Activated T-helper 1 cell treated with anti-CD3 and anti-CD28 coated beads, Interleukin-2, amount 50 U/mL, for 16 hours (primary cell): ENCODE results near the gene OR2AT4.
"Not testable (repeated sequence)": the region's sequence is repeated elsewhere in the genome, so short reads cannot be mapped to it uniquely, and the experiment has no call there.

ENCODE experiments used
- DNase-seq, 2 donors: peaks; one replicate each; pipeline ENCODE4 v3.0.0-alpha.2; 2020; ENCODE audit warnings: low read depth in 1 of 2, low spot score in 1 of 2

OR2AT4 gene

DNA sequence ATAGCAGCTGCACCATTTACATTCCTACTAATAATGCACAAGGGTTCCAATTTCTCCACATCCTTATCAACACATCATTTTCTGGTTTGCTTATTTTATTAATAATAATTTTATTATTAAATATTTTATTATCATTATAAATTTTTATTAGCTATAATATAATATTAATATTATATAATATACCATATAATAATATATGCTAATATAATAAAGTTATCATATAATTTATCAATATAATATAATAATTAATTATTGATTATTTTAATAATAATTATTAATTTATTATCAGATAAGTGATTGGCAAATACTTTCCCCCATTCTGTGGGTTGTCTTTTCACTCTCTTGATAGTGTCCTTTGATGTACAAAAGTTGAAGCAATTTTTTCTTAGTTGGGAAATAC lies 27.7 kb downstream of the OR2AT4 start:
- no peak for DNase-seq

DNA sequence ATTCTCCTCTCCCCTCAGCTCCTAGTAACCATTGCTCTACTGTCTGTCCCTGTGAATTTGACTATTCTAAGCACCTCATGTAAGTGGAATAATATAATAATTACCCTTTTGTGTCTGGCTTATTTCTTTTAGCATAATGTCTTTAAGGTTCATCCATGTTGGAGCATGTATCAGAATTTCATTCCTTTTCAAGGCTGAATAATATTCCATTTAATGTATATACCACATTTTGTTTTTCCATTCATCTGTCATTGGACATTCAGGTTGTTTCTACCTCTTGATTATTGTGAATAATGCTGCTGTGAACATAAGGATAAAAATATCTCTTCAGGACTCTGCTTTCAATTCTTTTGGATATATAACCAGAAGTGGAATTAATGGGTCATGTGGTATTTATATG lies 28.1 kb downstream of the OR2AT4 start:
- no peak for DNase-seq

DNA sequence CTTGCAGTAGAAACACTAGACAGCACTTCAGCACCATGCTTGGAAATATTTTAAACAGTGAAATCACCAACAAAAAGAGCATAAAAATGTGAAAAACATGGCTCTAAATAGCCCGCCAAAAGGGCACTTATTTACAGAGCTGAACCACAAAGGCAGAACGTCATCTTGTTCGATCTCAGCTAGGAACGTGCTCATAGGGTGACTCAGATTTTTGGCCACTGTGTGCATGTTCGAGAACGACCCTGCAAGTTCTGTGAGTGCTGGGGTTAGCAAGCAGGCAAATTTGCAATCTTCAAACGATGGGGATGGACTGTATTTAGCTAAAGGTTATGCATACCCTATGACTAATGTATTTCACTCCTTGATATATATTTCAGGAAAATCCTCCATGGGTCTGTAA lies 30.6 kb downstream of the OR2AT4 start:
- no peak for DNase-seq

DNA sequence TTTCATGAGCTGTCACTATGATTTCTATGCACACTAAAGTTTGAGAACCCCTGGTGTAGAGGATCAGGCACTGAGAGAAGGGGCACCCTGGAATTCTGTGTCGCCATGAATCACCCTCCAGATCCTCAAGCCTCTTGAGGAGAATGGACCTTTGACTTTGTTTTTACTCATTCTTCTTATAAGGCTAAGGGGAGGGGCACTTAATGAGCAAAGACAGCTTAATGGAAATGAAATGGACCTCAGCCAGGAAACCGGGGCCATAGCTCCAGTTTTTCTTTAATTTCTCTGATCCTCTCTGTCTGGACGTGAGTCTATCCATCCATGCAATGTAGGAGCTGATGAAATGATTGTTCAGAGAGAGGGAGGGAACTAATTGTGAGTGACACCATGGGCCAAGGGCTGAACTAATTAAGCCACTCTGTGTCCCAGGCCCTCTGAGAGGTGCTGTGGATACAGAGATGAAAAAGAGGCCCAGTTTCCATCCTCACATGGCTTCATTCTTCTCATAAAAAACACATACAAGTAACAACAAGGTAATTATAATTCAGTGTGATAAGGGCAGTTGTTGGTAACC lies 32.8 kb downstream of the OR2AT4 start:
- no peak for DNase-seq

DNA sequence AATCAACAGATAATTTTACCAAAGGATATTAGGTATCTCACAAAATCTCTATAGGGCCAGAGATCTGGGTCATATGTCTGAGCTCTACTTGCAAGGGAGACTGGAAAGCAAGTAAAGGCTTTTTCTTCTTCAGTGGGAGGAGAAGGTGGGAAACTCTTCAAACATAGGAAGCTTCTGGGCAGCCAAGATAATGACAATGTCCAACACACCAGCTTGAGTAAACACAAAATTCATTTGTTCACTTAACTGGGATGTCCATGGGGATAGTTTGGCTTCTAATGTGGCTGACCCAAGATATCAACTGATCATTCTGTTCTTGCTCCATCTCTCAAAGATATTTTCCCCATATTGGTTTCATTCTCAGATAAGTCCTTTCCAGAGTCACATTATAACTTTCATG lies 37.4 kb downstream of the OR2AT4 start:
- no peak for DNase-seq

DNA sequence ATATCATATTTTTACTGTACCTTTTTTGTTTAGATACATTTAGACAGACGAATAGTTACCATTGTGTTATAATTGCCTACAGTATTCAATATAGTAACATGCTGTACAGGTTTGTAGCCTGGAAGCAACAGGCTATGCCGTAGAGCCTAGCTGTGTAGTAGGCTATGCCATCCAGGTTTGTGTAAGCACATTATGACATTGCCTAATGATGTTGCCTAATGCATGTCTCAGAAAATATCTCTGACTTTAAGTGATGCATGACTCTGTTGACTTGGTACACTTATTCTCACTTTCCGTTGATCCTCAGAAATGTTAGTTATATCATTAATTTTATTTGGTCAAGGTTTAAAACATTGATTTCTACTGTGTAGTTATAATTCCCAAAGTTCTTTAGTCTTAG lies 39.9 kb downstream of the OR2AT4 start:
- DNase-seq, result no peak

DNA sequence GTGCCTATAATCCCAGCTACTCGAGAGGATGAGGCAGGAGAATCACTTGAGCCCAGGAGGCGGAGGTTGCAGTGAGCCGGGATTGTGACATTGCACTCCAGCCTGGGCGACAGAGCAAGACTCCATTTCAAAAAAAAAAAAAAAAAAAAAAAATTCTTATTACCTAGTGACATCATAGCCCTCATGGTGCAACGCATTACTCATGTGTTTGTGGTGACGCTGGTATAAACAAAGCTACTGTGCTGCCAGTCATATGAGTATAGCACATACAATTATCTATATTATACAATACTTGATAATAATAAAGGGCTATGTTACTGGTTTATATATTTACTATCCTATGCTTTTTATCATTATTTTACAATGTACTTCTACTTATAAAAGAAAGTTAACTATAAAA lies 41.2 kb downstream of the OR2AT4 start:
- DNase-seq, result no peak

DNA sequence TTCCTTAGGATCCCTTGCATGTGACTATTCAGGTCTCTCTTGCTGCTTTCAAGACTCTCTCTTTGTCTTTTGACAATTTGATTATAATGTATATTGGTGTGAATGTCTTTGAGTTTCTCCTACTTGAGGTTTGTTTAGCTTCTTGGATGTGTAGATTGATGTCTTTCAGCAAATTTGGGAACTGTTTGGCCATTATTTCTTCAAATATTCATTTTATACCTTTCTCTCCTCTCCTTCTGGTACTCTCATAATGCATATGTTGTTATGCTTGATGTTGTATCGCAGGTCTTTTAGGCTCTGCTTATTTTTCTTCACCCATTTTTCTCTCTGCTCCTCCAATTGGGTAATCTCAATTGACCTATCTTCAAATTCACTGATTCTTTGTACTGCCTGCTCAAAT lies 44.2 kb downstream of the OR2AT4 start:
- DNase-seq, result no peak

DNA sequence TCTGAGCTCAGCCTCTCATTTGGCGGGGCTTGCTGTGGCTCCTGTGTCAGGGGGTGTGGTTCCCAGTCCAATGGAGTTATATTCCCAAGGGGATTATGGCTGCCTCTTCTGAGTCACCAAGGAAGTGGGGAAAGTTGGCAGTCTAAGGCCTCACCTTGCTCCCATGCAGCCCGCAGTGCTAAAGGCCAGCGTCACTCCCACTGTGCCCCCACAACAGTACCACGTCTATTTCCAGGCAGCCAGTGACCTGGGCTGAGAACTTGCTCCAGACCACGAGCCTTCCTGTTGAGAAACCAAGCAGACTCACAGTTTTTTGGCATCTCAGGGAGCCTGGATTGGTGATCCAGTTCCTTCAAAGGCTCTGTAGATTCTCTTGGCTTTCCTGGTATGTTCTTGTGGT lies 45.6 kb downstream of the OR2AT4 start:
- DNase-seq, result no peak

DNA sequence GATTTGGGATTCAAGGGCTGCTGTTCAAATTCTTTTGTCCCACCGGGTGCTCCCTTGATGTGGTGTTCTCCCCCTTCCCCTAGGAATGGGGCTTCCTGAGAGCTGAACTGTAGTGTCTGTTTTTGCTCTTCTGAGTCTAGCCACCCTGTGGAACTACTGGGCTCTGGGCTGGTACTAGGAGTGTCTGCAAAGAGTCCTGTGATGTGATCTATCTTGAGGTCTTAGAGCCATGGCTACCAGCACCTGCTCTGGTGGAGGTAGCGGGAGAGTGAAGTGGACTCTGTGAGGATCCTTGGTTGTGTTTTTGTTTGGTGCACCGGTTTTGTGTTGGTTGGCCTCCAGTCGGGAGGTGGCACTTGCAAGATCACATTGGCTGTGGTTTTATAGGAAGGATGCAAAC lies 46.2 kb downstream of the OR2AT4 start:
- no peak for DNase-seq

DNA sequence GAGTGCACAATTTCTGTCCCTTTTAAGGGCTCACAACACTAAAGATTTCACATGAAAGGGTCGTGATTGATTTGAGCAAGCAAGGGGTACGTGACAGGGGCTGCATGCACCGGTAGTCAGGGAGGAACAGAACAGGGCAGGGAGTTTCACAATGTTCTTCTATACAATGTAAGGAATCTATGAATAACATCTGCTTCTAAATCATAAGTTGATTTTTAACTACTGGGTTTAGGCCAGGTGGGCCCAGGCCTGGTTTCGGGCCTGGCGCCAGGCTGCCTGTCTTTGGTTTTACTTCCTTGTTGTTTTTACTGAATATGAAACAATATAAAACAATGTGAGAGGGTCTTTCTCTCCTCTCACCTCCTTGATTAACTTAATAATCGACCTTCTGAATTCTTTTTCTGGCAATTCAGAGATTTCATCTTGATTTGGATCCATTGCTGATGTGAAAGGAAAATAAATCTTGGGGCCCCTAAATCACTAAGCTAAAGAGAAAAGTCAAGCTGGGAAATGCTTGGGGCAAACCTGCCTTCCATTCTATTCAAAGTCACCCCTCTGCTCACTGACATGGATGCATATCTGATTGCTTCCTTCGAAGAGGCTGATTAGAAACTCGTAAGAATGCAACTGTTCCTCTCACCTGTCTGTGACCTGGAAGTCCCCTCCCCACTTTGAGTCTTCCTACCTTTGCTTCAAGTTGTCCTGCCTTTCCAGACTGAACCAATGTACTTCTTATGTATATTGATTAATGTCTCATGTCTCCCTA lies 47.0 kb downstream of the OR2AT4 start:
- DNase-seq, result not testable (repeated sequence)

DNA sequence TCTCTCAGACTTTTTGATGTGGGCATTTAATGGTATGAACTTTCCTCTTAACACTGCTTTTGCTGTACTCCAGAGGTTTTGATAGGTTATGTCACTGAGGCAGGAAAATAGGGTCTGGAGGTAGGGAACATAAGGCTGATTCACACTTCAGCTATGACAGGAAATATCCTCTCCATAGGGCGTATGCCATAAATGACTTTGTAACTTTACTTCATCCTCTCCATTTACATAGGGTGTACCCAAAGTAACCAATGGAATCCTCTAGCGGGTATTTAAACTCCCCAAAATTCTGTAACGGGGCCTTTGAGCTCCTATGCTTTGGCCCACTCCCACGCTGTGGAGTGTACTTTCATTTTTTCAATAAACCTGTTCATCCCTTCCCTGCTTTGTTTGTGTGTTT lies 49.5 kb downstream of the OR2AT4 start:
- DNase-seq, result no peak

DNA sequence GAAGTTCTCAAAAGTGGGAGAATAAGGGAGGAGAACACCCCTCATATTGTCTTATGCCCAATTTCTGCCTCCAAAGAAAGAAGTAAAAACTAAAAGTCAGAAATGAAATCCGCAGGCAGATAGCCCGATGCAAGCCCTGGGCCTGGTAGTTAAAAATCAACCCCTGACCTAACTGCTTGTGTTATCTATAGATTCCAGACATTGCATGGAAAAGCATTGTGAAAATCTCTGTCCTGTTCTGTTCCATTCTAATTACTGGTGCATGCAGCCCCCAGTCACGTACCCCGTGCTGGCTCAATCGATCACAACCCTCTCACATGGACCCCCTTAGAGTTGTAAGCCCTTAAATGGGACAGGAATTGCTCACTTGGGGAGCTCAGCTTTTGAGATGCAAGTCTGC lies 50.0 kb downstream of the OR2AT4 start:
- DNase-seq, result not testable (repeated sequence)

DNA sequence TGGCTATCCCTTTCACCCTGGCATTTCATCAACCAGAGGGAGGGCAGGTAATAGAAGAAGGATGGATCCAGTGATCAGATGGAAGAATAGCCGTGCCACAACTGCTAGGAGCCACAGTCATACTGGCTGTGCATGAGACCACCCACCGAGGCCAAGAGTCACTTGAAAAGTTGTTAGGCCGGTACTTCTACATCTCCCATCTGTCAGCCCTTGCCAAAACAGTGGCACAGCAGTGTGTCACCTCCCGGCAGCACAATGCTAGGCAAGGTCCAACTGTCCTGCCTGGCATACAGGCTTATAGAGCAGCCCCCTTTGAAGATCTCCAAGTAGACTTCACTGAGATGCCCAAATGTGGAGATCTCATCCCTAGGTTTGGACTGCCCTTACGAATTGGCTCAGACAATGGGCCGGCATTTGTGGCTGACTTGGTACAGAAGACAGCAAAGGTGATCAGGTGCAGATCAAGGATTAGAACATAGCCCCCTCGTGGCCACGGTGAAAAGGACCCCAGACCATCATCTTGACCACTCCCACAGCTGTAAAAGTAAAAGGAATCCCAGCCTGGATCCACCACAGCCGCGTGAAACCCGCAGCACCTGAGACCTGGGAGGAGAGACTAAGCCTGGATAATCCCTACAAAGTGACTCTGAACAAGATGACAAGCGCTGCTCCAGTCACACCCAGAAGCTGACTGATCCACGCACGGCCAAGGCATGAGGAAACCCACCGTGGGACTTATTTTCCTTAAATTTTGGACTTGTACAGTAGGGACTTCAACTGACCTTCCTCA lies 52.1 kb downstream of the OR2AT4 start:
- DNase-seq, result not testable (repeated sequence)

DNA sequence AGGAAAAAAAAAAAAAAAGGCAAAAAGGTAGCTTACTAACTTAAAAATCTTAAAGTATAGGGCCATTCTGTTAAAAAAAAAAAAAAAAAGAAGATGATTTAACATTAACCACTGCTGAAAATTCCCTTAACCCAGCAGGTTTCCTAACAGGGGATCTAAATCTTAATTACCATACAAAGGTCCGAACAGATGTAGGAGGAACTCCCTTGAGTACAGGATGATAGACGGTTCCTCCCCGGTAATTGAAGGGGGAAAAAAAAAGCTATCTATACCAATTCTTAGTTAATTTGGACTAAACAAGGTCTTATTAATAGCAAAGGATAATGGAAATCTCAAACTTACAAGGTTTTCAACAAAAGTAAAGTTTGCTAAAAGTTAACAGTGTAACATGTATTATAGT lies 54.9 kb downstream of the OR2AT4 start:
- DNase-seq, result not testable (repeated sequence)

DNA sequence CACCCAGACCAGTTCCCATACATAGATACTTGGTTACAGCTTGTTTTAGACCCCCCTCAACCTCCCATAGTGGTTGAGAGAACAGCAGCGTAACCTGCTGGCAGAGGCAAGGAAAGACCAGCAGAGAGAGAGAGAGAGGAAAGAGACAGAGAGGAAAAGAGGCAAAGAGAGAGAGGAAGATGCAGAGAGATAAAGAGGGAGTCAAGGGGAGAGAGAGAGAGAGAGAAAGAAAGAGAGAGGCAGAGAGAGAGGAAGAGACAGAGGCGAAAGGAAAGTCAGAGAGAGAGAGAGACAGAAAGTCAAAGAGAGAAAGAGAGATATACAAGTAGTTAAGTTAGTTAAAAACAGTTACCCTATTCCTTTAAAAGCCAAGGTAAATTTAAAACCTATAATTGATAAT lies 55.4 kb downstream of the OR2AT4 start:
- DNase-seq, result no peak

DNA sequence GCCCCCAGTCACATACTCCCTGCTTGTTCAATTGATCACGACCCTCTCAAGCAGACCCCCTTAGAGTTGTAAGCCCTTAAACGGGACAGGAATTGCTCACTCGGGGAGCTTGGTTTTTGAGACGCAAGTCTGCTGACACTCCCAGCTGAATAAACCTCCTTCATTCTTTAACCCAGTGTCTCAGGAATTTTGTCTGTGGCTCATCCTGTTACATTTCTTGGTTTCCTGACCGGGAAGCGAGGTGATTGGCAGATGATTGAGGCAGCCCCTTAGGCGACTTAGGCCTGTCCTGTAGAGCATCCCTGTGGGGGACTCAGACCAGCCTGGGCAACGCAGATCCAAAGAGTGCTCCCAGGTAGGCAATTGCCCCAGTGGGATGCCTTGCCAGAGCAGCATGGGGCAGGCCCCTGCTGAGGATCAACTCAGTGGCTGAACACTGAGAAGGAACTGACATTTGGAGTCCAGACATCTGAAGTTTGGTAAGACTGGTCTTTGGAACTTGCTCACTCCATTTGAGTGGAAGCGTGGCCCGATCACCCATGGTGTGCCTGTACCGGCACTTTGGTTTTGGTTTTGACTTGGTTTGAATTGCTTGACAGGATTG lies 56.4 kb downstream of the OR2AT4 start:
- no peak for DNase-seq

DNA sequence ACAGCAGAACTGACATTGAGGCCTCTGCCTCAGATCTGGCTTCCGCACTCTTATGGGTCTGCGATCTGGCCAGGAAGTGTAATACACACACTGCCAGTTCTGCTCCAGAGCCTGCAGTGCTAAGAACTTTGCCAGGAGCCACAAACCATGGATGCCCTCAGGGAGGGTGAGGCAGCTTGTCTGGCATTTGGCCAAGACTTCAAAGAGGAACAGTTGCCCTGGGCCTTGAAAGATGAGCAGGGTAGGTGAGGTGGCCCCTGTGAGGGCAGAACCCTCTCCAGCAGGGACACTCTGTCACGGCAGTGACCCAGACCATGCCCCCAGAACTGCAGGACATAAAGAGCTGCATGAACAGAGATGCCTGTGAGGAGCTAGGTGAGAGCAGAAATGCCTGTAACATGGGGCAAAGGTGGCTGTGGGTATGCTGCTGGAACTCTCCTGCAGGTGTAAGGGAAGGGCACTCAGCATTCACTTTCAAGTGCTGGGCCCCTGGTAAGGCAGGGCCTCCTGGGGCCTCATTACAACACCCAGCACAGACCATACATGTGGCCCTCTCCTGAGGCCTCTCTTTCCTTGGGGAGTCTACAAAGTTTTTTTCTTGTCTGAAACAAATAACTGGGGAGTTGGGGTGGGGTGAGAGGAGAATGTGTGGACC lies 60.6 kb downstream of the OR2AT4 start:
- no peak for DNase-seq

DNA sequence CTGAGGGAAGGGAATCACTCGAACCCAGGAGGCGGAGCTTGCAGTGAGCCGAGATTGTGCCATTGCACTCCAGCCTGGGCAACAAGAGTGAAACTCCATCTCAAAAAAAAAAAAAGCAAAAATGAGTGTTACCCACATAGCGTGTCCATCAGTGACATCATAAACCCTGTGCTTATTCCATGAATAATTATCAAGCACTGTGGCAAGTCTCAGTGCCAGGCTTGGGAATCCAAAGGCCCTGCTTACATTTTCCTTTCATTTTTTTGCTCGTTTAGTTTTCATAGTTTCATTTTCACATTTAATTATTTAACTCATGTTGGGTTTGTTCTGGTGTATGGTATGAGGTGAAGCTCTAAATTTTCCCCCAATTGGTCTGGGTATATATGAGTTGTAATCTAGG lies 61.4 kb downstream of the OR2AT4 start:
- no peak for DNase-seq

DNA sequence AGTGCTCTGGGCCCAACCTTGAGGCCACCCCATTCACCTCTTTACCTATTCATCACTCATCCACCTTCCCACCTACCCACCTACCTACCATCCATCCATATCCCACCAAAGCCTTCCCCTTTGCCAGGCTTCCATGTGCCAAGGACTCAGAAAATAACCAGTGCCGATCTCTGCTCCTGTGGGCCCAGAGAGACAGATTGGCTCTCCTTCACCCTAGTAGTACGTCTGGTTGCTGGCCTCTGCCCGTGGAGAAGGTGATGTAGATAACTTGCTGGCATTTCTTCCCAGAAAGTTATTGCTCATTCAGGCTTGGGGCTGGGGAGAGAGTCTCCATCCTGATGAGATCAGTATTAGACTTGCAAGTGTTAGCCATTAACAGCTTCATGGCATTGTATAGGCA lies 62.8 kb downstream of the OR2AT4 start:
- no peak for DNase-seq

DNA sequence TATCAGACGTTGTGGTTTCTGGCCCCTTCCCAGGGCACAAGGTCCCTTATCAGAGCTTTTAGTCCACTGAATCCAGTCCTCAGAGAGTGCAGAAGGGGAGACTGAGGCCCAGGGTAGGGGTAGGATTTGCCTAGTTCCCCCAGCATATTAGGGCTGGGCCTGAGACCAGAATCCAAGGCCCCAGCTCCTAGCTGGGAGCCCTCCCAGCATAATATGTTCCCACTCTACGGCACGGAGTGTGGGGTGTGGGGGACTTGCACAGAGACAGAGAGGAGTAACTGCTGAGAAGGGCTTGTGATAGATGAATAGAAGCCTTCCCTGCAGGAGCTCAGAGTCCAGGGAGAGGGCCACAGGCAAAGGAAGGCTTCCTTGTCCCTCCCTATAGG lies 64.1 kb downstream of the OR2AT4 start:
- no peak for DNase-seq
